Measurements from ENCODE around the gene MADD. TPM values are rescaled to one million over a fixed set of nuclear protein-coding genes. Genes with fewer than 3 reads are reported as not detected.

Gene MADD
- total RNA-seq, 1 experiment from 2014 or later: 24.8 TPM

DNA sequence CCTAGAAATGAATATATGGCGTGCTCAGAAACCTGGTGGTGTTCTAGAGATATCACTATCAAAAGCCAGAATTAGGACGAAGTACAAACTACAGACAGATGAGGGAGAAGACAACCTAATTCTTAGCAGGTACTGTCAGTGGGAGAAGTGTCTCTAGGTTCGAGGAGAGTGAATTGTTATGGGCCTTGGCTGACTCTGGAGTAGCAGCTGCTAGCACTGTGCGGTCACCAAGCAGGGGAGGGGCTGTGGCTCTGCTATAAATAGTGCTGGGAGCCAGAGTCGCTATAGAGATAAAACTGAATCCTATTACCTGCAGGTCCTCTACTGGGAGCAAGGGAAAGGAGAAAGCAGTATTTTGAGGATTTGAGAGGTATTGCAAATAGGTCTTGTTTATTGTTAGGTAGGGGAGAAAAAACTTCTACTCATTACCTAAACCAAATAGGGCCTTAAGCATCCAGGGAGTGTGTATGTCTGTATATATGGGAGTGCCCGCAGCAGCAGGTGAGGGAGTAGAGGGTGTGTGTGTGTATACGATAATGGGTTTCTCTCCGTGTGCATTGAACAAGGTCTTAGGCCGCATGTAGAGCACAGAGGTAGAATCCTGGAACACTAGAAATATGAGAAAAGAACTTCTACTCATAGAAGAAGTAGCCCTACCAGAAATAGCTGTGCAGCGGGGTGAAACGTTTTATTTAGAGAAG lies 2.2 kb downstream of the MADD start:
- Mint-ChIP-seq H3K27me3 (ENCODE audit: insufficient read depth, unreplicated experiment) (no peaks in the 10 kb centered on the region), H3K9me3 (ENCODE audit: unreplicated experiment) (no peaks in the 10 kb centered on the region), H3K4me3 (ENCODE audit: unreplicated experiment) (no peak overlapping the region), H3K36me3 (ENCODE audit: insufficient read depth, unreplicated experiment) (peaks cover 25% of the 10 kb centered on the region), H3K27ac (ENCODE audit: low read depth, unreplicated experiment) (peak overlapping the region; percentile 50), H3K4me1 (ENCODE audit: insufficient read depth, unreplicated experiment) (peaks cover 16% of the 10 kb centered on the region)
- intact Hi-C loops (cut with micrococcal nuclease): loop anchor here (5.0 kb wide), 1 partner anchor 85 kb away; no protein-coding TSS in a partner anchor
- BruUV-seq (replicated peaks): no TSS peak
- TF ChIP-seq CTCF (IDR thresholded peaks at IDR 0.05; ENCODE audit: unreplicated experiment): no peak
- CTCF ChIA-PET: interaction anchor here (0.6 to 2.6 kb wide), 6 partner anchors 9 to 885 kb away, joined by 3 to 7 read pairs (median 4); no protein-coding TSS in a partner anchor
- POLR2A ChIA-PET: interaction anchor here (0.6 to 2.2 kb wide), 6 partner anchors 15 to 846 kb away, joined by 4 to 7 read pairs (median 5); partner anchors contain the start of gene NR1H3
- no peak for DNase-seq (ENCODE audit: unreplicated experiment)

DNA sequence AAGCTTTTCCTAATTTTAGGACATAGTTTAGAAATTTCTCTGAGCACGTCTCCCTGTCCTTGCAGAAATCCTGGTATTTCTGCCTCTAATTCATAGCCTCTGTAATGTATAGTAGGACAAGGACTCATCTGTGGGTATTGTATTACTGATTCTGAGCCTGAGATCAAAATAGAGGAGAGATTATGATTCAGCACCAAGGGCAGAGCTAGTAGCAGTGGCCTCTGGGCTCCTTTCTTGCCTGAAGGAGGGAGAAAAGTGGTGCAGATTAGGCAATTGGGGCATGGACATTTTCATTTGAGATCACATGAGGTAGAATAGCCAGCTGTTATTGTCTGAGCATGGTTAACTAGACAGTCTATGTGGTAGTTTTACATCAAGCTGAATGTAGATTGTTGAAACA lies 2.8 kb downstream of the MADD start:
- no peak for TF ChIP-seq CTCF (IDR thresholded peaks at IDR 0.05; ENCODE audit: unreplicated experiment)
- Mint-ChIP-seq H3K36me3 (ENCODE audit: insufficient read depth, unreplicated experiment) (peaks cover 30% of the 10 kb centered on the region), H3K27me3 (ENCODE audit: insufficient read depth, unreplicated experiment) (no peaks in the 10 kb centered on the region), H3K4me1 (ENCODE audit: insufficient read depth, unreplicated experiment) (peaks cover 16% of the 10 kb centered on the region), H3K9me3 (ENCODE audit: unreplicated experiment) (no peaks in the 10 kb centered on the region), H3K27ac (ENCODE audit: low read depth, unreplicated experiment) (no peak overlapping the region), H3K4me3 (ENCODE audit: unreplicated experiment) (no peak overlapping the region)
- ChIA-PET CTCF (interaction anchor here (0.6 to 2.6 kb wide), 5 partner anchors 8 to 263 kb away, joined by 3 to 7 read pairs (median 3); no protein-coding TSS in a partner anchor), POLR2A (interaction anchor here (0.6 to 2.2 kb wide), 4 partner anchors 15 to 458 kb away, joined by 4 to 7 read pairs (median 6); partner anchors contain the start of gene NR1H3)
- no TSS peak for BruUV-seq (replicated peaks)
- intact Hi-C loops (cut with micrococcal nuclease): loop anchor here (5.0 kb wide), 1 partner anchor 85 kb away; no protein-coding TSS in a partner anchor
- DNase-seq (ENCODE audit: unreplicated experiment): no peak

GRCh38 chr11:47274495-47275235 lies 4.7 kb downstream of the MADD start:
- POLR2A ChIA-PET: interaction anchor here (0.7 kb wide), 1 partner anchor 47 kb away, joined by 3 read pairs; no protein-coding TSS in a partner anchor
- CTCF ChIA-PET: interaction anchor here (0.6 to 1.8 kb wide), 2 partner anchors 16 to 75 kb away, joined by 3 to 4 read pairs; no protein-coding TSS in a partner anchor
- H3K36me3 Mint-ChIP-seq (ENCODE audit: insufficient read depth, unreplicated experiment): peaks cover 50% of the 10 kb centered on the region
- peaks cover 16% of the 10 kb centered on the region for H3K4me1 Mint-ChIP-seq (ENCODE audit: insufficient read depth, unreplicated experiment)
- H3K9me3 Mint-ChIP-seq (ENCODE audit: unreplicated experiment): no peaks in the 10 kb centered on the region
- BruUV-seq (replicated peaks): no TSS peak
- no peaks in the 10 kb centered on the region for H3K27me3 Mint-ChIP-seq (ENCODE audit: insufficient read depth, unreplicated experiment)
- DNase-seq (ENCODE audit: unreplicated experiment): no peak
- intact Hi-C loops (cut with micrococcal nuclease): loop anchor here (5.0 kb wide), 1 partner anchor 83 kb away; no protein-coding TSS in a partner anchor
- no peak overlapping the region for H3K27ac Mint-ChIP-seq (ENCODE audit: low read depth, unreplicated experiment)
- H3K4me3 Mint-ChIP-seq (ENCODE audit: unreplicated experiment): no peak overlapping the region
- TF ChIP-seq CTCF (IDR thresholded peaks at IDR 0.05; ENCODE audit: unreplicated experiment): no peak

DNA sequence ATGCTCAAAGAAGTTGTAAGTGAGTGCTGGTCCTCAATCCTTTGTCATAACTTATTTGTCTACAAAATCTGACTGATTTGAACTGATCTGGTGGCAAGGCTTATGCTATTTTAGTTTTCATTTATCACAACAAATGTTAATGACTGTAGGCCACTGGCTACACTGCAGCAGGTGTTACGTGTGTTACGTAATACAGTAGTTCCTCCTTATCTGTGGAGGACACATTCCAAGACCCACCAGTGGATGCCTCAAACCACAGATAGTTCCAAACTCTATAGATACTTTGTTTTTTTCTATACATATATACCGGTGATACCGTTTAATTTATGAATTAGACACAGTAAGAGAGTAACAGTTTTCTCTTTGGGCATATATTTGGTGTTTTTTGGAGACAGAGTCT lies 7.0 kb downstream of the MADD start:
- ChIA-PET POLR2A (no interaction called here), CTCF (no interaction called here)
- H3K4me1 Mint-ChIP-seq (ENCODE audit: insufficient read depth, unreplicated experiment): peaks cover 6% of the 10 kb centered on the region
- DNase-seq (ENCODE audit: unreplicated experiment): no peak
- peaks cover 72% of the 10 kb centered on the region for H3K36me3 Mint-ChIP-seq (ENCODE audit: insufficient read depth, unreplicated experiment)
- no peaks in the 10 kb centered on the region for H3K9me3 Mint-ChIP-seq (ENCODE audit: unreplicated experiment)
- no peak overlapping the region for H3K4me3 Mint-ChIP-seq (ENCODE audit: unreplicated experiment)
- no peak for TF ChIP-seq CTCF (IDR thresholded peaks at IDR 0.05; ENCODE audit: unreplicated experiment)
- no peak overlapping the region for H3K27ac Mint-ChIP-seq (ENCODE audit: low read depth, unreplicated experiment)
- H3K27me3 Mint-ChIP-seq (ENCODE audit: insufficient read depth, unreplicated experiment): no peaks in the 10 kb centered on the region
- intact Hi-C loops (cut with micrococcal nuclease): no loop called here
- BruUV-seq (replicated peaks): no TSS peak
